NB4 (cell line): Measurements from ENCODE around the gene SRMS.

Experiments
- CTCF ChIP-seq: IDR thresholded peaks from one replicate; pipeline ENCODE4 v1.5.1; 2012; ENCODE audit warnings: low read depth, low read length
- POLR2A ChIP-seq: IDR thresholded peaks from 2 replicates; pipeline ENCODE4 v1.6.1; 2011; ENCODE audit warnings: mild to moderate bottlenecking; ENCODE audit not compliant: insufficient read length; ENCODE audit errors: extremely low read depth

GRCh38 chr20:63527184-63527583, 20.4 kb downstream of the SRMS start:
- TF ChIP-seq CTCF (no peak), POLR2A (no peak)
